Measurements from ENCODE around the gene ABLIM1. TPM values are rescaled to one million over a fixed set of nuclear protein-coding genes. Genes with fewer than 3 reads are reported as not detected.

Gene ABLIM1
- total and polyA plus RNA-seq, 2 experiments from 2014 or later, result 21.9 to 45.1 TPM

DNA sequence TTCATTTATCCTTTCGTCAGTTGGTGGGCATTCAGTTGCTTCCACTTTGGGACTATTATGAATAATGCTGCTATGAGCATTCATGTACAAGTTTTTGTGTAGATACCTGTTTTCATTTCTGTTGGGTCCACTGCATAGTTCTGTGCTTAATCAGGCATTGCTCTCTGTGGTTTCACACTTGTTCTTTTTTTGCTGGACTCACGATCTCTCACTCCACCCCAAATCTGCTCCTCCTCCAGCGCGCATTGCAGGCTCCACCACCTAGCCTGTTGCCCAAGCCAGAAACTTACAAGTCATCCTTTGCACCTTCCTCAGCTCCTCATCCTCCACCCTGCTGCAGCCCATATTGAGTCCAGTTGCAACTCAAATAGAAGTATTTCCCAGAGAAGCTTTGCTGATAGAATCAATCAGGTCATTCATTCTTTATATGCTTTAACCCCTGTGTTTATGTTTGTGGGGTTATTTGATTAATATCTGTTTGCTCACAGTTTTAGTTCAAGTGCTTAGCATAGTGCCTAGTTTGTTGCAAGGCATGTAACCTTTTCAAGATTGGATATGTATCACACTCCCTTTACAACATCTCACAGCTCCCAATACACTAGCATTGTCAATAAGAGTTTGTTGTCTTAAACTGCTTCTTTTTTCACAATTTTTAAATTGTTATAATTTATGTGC lies 237.1 kb downstream of the ABLIM1 start:
- no peaks in the 10 kb centered on the region for H3K4me1 ChIP-seq (ENCODE audit: insufficient read depth)
- H3K4me3 ChIP-seq, result no peak overlapping the region
- DNase-seq (ENCODE audit: low spot score), result no peak
- H3K27ac ChIP-seq (ENCODE audit: low read depth), result no peak overlapping the region
- H3K79me2 ChIP-seq (replicated peaks; ENCODE audit: insufficient read depth), result no peaks in the 10 kb centered on the region
- no peak overlapping the region for H3K4me2 ChIP-seq
- no peak for ATAC-seq
- no peak overlapping the region for H2AFZ ChIP-seq
- no peaks in the 10 kb centered on the region for H3F3A ChIP-seq (replicated peaks; ENCODE audit: low read depth)
- no peak overlapping the region for H3K4me3 Mint-ChIP-seq
- peaks cover 4% of the 10 kb centered on the region; the same call in 1 of the 3 replicates for H3K9me3 Mint-ChIP-seq
- H3K36me3 Mint-ChIP-seq (ENCODE audit: low read depth), result no peaks in the 10 kb centered on the region
- H3K36me3 ChIP-seq (ENCODE audit: insufficient read depth), result no peaks in the 10 kb centered on the region
- H3K9me2 ChIP-seq (ENCODE audit: insufficient read depth), result no peaks in the 10 kb centered on the region
- no peak for TF ChIP-seq CREB1 (CRISPR knock-in tag; IDR thresholded peaks at IDR 0.05; ENCODE audit: low read depth)
- peaks cover 4% of the 10 kb centered on the region for H3K27me3 Mint-ChIP-seq (ENCODE audit: insufficient read depth, low read depth, poor library complexity)
- H4K20me1 ChIP-seq (replicated peaks; ENCODE audit: insufficient read depth), result no peaks in the 10 kb centered on the region
- H3K27me3 ChIP-seq (ENCODE audit: insufficient read depth), result no peaks in the 10 kb centered on the region
- no peaks in the 10 kb centered on the region for H3K4me1 Mint-ChIP-seq
- no peak overlapping the region for H3K27ac Mint-ChIP-seq

DNA sequence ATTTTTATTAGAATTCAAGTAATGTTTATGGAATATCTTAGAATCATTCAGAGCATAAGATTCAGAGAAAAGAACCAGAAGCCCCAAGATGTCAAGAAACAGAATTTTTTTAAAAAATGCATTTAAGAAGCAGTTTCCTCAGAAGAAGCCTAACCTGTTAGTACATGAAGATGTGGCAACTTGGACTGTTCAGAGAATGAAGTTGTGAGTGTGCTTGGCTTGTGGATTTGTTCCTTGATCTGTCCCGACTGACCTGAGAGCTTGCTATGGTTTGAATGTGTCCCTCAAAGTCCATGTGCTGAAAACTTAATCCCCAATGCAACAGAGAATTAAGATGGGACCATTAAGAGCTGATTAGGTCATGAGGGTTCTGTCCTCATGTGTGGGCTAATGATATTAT lies 240.0 kb downstream of the ABLIM1 start:
- no peaks in the 10 kb centered on the region for H3K4me1 ChIP-seq (ENCODE audit: insufficient read depth)
- H3F3A ChIP-seq (replicated peaks; ENCODE audit: low read depth), result no peaks in the 10 kb centered on the region
- H3K79me2 ChIP-seq (replicated peaks; ENCODE audit: insufficient read depth), result no peaks in the 10 kb centered on the region
- H3K4me2 ChIP-seq, result no peak overlapping the region
- no peaks in the 10 kb centered on the region for H4K20me1 ChIP-seq (replicated peaks; ENCODE audit: insufficient read depth)
- TF ChIP-seq, protein P1, sequence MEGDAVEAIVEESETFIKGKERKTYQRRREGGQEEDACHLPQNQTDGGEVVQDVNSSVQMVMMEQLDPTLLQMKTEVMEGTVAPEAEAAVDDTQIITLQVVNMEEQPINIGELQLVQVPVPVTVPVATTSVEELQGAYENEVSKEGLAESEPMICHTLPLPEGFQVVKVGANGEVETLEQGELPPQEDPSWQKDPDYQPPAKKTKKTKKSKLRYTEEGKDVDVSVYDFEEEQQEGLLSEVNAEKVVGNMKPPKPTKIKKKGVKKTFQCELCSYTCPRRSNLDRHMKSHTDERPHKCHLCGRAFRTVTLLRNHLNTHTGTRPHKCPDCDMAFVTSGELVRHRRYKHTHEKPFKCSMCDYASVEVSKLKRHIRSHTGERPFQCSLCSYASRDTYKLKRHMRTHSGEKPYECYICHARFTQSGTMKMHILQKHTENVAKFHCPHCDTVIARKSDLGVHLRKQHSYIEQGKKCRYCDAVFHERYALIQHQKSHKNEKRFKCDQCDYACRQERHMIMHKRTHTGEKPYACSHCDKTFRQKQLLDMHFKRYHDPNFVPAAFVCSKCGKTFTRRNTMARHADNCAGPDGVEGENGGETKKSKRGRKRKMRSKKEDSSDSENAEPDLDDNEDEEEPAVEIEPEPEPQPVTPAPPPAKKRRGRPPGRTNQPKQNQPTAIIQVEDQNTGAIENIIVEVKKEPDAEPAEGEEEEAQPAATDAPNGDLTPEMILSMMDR (conservative IDR thresholded peaks at IDR 0.05; ENCODE audit: low read depth in 2 of 2), result no peak
- TF ChIP-seq NANOG (IDR thresholded peaks at IDR 0.05; ENCODE audit: borderline replicate concordance), result no peak
- TF ChIP-seq, protein P2, sequence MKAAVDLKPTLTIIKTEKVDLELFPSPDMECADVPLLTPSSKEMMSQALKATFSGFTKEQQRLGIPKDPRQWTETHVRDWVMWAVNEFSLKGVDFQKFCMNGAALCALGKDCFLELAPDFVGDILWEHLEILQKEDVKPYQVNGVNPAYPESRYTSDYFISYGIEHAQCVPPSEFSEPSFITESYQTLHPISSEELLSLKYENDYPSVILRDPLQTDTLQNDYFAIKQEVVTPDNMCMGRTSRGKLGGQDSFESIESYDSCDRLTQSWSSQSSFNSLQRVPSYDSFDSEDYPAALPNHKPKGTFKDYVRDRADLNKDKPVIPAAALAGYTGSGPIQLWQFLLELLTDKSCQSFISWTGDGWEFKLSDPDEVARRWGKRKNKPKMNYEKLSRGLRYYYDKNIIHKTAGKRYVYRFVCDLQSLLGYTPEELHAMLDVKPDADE (IDR thresholded peaks at IDR 0.05), result no peak
- TF ChIP-seq, protein P3, sequence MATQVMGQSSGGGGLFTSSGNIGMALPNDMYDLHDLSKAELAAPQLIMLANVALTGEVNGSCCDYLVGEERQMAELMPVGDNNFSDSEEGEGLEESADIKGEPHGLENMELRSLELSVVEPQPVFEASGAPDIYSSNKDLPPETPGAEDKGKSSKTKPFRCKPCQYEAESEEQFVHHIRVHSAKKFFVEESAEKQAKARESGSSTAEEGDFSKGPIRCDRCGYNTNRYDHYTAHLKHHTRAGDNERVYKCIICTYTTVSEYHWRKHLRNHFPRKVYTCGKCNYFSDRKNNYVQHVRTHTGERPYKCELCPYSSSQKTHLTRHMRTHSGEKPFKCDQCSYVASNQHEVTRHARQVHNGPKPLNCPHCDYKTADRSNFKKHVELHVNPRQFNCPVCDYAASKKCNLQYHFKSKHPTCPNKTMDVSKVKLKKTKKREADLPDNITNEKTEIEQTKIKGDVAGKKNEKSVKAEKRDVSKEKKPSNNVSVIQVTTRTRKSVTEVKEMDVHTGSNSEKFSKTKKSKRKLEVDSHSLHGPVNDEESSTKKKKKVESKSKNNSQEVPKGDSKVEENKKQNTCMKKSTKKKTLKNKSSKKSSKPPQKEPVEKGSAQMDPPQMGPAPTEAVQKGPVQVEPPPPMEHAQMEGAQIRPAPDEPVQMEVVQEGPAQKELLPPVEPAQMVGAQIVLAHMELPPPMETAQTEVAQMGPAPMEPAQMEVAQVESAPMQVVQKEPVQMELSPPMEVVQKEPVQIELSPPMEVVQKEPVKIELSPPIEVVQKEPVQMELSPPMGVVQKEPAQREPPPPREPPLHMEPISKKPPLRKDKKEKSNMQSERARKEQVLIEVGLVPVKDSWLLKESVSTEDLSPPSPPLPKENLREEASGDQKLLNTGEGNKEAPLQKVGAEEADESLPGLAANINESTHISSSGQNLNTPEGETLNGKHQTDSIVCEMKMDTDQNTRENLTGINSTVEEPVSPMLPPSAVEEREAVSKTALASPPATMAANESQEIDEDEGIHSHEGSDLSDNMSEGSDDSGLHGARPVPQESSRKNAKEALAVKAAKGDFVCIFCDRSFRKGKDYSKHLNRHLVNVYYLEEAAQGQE (IDR thresholded peaks at IDR 0.05; ENCODE audit: unreplicated experiment), result no peak
- TF ChIP-seq EZH2phosphoT487 (IDR thresholded peaks at IDR 0.05; ENCODE audit: unreplicated experiment), result no peak
- no peak for TF ChIP-seq EZH2 (IDR thresholded peaks at IDR 0.05; ENCODE audit: low read depth, unreplicated experiment)
- TF ChIP-seq JUNB (IDR thresholded peaks at IDR 0.05; ENCODE audit: unreplicated experiment), result no peak
- no peak overlapping the region for H2AFZ ChIP-seq
- no peaks in the 10 kb centered on the region for H3K4me1 Mint-ChIP-seq
- H3K36me3 ChIP-seq (ENCODE audit: insufficient read depth), result no peaks in the 10 kb centered on the region
- no peaks in the 10 kb centered on the region for H3K9me2 ChIP-seq (ENCODE audit: insufficient read depth)
- H3K27ac Mint-ChIP-seq, result no peak overlapping the region
- H3K27me3 ChIP-seq (ENCODE audit: insufficient read depth), result no peaks in the 10 kb centered on the region
- H3K4me3 Mint-ChIP-seq, result no peak overlapping the region
- H3K27ac ChIP-seq (ENCODE audit: low read depth), result no peak overlapping the region
- ATAC-seq (no peak), DNase-seq (ENCODE audit: low spot score) (no peak)
- H3K4me3 ChIP-seq, result no peak overlapping the region
- peaks cover 4% of the 10 kb centered on the region for H3K27me3 Mint-ChIP-seq (ENCODE audit: insufficient read depth, low read depth, poor library complexity)
- H3K36me3 Mint-ChIP-seq (ENCODE audit: low read depth), result no peaks in the 10 kb centered on the region
- H3K9me3 Mint-ChIP-seq, result peaks cover 4% of the 10 kb centered on the region; the same call in 1 of the 3 replicates
